Measurements from ENCODE around the gene USH2A.

- no peak for TF ChIP-seq CTCF (IDR thresholded peaks at IDR 0.05)
- no peak for TF ChIP-seq POLR2A (IDR thresholded peaks at IDR 0.05)
Measured at GRCh38 chr1:215667761-215668160, 755.5 kb downstream of the USH2A start.

Measured in prostate gland (tissue), 2 donors.